Fibroblast of lung (primary cell): ENCODE data around the gene P2RY6. TPM values are rescaled to one million over a fixed set of nuclear protein-coding genes. Genes with fewer than 3 reads are reported as not detected.

Experiments used
- DNase-seq, 2 donors: peaks; one replicate each; pipeline versions ENCODE4 v3.0.0 to v3.0.0-alpha.2; 2010; ENCODE audit warnings: low read depth in 2 of 2
- H2AFZ ChIP-seq: 2 replicates; pipeline ENCODE4 v1.5.1; 2012; ENCODE audit warnings: low read length, control low read depth, inconsistent platforms
- H3K27ac ChIP-seq: 2 replicates; pipeline ENCODE4 v1.5.1; 2011; ENCODE audit warnings: low read length, control low read depth; ENCODE audit not compliant: insufficient read depth
- H3K27me3 ChIP-seq: 2 replicates; pipeline ENCODE4 v1.5.1; 2011; ENCODE audit warnings: mild to moderate bottlenecking, low read length; ENCODE audit not compliant: control insufficient read depth, insufficient read depth
- H3K36me3 ChIP-seq: 2 replicates; pipeline ENCODE4 v1.5.1; 2011; ENCODE audit warnings: low read length; ENCODE audit not compliant: control insufficient read depth, insufficient read depth
- H3K4me1 ChIP-seq: 2 replicates; pipeline ENCODE4 v1.5.1; 2011; ENCODE audit warnings: low read length; ENCODE audit not compliant: control insufficient read depth, insufficient read depth; ENCODE audit errors: extremely low read depth
- H3K4me2 ChIP-seq: 2 replicates; pipeline ENCODE4 v1.5.1; 2011; ENCODE audit warnings: low read length, control low read depth; ENCODE audit not compliant: insufficient read depth; ENCODE audit errors: extremely low read depth
- H3K4me3 ChIP-seq, 4 experiments: fragments of 200-600 bp in 1 of 4; sonication (generic) in 1 of 4; replicated peaks in 1 of 4; 2 replicates each; pipeline ENCODE4 v1.5.1; 2011 to 2016; ENCODE audit warnings: low read length in 4 of 4, low read depth in 3 of 4, mild to moderate bottlenecking in 3 of 4, control low read depth in 2 of 4, inconsistent platforms in 1 of 4, mixed read lengths in 1 of 4; ENCODE audit not compliant: insufficient read depth in 1 of 4; ENCODE audit errors: control extremely low read depth in 1 of 4
- H3K79me2 ChIP-seq: 2 replicates; pipeline ENCODE4 v1.5.1; 2012; ENCODE audit warnings: mild to moderate bottlenecking, low read length, inconsistent platforms; ENCODE audit not compliant: control insufficient read depth, insufficient read depth
- H3K9ac ChIP-seq: 2 replicates; pipeline ENCODE4 v1.5.1; 2011; ENCODE audit warnings: mild to moderate bottlenecking, low read length, control low read depth; ENCODE audit not compliant: insufficient read depth
- H3K9me3 ChIP-seq: 2 replicates; pipeline ENCODE4 v1.5.1; 2012; ENCODE audit warnings: low read depth, low read length; ENCODE audit not compliant: control insufficient read depth, insufficient read depth
- H4K20me1 ChIP-seq: 2 replicates; pipeline ENCODE4 v1.5.1; 2011; ENCODE audit warnings: low read length; ENCODE audit not compliant: control insufficient read depth, insufficient read depth; ENCODE audit errors: extremely low read depth
- EZH2 ChIP-seq: IDR thresholded peaks from 2 replicates; pipeline ENCODE4 v1.5.1; 2012; ENCODE audit warnings: low read length, control low read depth, mild to moderate bottlenecking; ENCODE audit errors: missing control alignments
- polyA plus RNA-seq, 2 donors: library from polyadenylated mRNA; depleted of rRNA in 1 of 2; stranded (reverse) in 1 of 2; unstranded in 1 of 2; fragments of >200 nt; gene quantifications; 2 replicates each; pipeline ENCODE4 v1.2.1, GENCODE V29; 2011 to 2012; ENCODE audit warnings: missing spikeins in 1 of 2
- total RNA-seq: library from RNA; depleted of rRNA; stranded (reverse); fragments of >200 nt; gene quantifications from 2 replicates; pipeline ENCODE4 v1.2.1, GENCODE V29; 2014
- TF ChIP-seq, protein P1 (sequence below), 2 donors: IDR thresholded peaks in 1 of 2; conservative IDR thresholded peaks in 1 of 2; 1 replicate in 1 of 2; 2 replicates in 1 of 2; pipeline ENCODE4 v1.5.1; 2011 to 2012; ENCODE audit warnings: low read length in 2 of 2, control low read depth in 1 of 2, inconsistent platforms in 1 of 2, low read depth in 1 of 2, mild to moderate bottlenecking in 1 of 2

Gene P2RY6
- total and polyA plus RNA-seq, 2 donors (not counting 1 experiment from before 2014, with no cell fraction given) = 0.12 to 0.33 TPM

DNA sequence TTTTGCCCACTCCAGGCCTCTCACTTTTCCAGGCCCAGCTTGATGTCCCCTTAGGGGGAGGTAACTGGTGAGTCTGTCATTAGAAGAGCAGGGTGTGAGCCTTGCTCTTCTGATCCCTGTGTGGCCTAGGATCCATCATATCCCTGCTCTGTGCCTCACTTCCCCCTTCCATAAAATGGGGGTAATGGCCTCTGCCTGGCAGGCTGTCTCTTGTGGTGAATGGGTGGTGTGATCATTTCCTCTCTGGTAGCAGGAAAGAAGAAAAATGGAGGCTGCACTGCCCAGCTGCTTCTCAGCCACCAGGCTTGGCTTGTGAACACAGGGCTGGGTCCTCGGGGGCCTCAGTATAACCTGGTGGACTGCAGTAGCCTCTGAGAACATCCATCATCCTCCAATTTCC, 41.5 kb downstream of the P2RY6 start:
- peaks cover 15% of the 10 kb centered on the region for H3K36me3 ChIP-seq
- no peaks in the 10 kb centered on the region for H3K9me3 ChIP-seq
- H3K27me3 ChIP-seq = no peaks in the 10 kb centered on the region
- H3K4me1 ChIP-seq = peaks cover 42% of the 10 kb centered on the region
- peak overlapping the region; percentile 59 to 88 (median 76) for H3K4me3 ChIP-seq
- DNase-seq = no peak
- no peak for TF ChIP-seq EZH2
- TF ChIP-seq, protein P1, sequence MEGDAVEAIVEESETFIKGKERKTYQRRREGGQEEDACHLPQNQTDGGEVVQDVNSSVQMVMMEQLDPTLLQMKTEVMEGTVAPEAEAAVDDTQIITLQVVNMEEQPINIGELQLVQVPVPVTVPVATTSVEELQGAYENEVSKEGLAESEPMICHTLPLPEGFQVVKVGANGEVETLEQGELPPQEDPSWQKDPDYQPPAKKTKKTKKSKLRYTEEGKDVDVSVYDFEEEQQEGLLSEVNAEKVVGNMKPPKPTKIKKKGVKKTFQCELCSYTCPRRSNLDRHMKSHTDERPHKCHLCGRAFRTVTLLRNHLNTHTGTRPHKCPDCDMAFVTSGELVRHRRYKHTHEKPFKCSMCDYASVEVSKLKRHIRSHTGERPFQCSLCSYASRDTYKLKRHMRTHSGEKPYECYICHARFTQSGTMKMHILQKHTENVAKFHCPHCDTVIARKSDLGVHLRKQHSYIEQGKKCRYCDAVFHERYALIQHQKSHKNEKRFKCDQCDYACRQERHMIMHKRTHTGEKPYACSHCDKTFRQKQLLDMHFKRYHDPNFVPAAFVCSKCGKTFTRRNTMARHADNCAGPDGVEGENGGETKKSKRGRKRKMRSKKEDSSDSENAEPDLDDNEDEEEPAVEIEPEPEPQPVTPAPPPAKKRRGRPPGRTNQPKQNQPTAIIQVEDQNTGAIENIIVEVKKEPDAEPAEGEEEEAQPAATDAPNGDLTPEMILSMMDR (conservative IDR thresholded peaks at IDR 0.05 in 1 of 2, IDR thresholded peaks at IDR 0.05 in 1 of 2; ENCODE audit: low read depth in 1 of 2, low read length in 2 of 2) = no peak
- no peak overlapping the region for H2AFZ ChIP-seq
- H4K20me1 ChIP-seq = no peaks in the 10 kb centered on the region
- peak overlapping the region; percentile 51 for H3K9ac ChIP-seq
- H3K27ac ChIP-seq = peak overlapping the region; percentile 85
- H3K79me2 ChIP-seq = peaks cover 94% of the 10 kb centered on the region
- H3K4me2 ChIP-seq = peak overlapping the region; percentile 97

GRCh38 chr11:73314117-73314961, 42.2 kb downstream of the P2RY6 start:
- peak overlapping the region; percentile 10 for H3K9ac ChIP-seq
- no peak overlapping the region for H2AFZ ChIP-seq
- peak overlapping the region; percentile 6 to 88 (median 50) for H3K4me3 ChIP-seq
- peak; percentile 47 to 80 for DNase-seq
- H3K4me2 ChIP-seq = peak overlapping the region; percentile 97
- H3K27ac ChIP-seq = peak overlapping the region; percentile 85
- H4K20me1 ChIP-seq = no peaks in the 10 kb centered on the region
- no peaks in the 10 kb centered on the region for H3K9me3 ChIP-seq
- no peaks in the 10 kb centered on the region for H3K27me3 ChIP-seq
- H3K79me2 ChIP-seq = peaks cover 98% of the 10 kb centered on the region
- H3K4me1 ChIP-seq = peaks cover 42% of the 10 kb centered on the region
- peaks cover 15% of the 10 kb centered on the region for H3K36me3 ChIP-seq
- TF ChIP-seq EZH2 = no peak
- TF ChIP-seq, protein P1 (conservative IDR thresholded peaks at IDR 0.05 in 1 of 2, IDR thresholded peaks at IDR 0.05 in 1 of 2; ENCODE audit: low read depth in 1 of 2, low read length in 2 of 2) = no peak

DNA sequence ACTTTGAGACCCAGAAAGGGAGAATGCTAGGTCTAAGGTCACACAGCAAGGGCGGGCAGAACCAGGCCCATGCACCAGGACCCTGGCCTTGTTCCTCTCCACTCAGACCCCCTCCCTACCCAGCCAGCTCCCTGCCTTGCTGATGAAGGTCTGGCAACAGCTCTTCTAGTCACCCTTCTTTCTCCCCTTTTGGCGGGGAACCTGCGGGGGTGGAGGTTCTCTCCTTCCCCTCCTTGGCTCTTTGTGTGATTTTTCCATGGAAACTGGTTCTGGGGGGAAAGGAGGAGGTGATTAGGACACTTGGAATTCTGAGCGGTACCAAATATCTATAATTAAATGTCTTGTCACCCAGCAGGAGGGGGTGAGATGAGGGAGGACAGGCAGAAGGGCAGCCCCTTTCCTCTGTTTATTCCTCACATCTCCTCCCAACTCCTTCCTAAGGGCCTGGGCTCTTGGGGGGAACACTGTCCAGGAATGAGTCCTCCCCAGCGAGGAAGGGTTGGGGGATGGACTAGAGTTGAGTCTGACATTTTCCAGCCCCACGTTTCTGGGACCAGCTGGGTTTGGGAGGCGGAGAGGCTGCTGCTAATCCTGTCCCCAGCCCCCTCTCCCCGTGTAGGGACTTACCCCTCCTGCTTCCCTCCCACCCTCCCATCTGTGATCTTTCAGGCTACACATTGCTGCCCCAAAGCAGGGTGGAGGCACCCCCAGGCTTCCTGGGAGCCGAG, 43.3 kb downstream of the P2RY6 start:
- Histone ChIP-seq H3K4me1 (peaks cover 49% of the 10 kb centered on the region), H3K4me3 (peak overlapping the region in 2 of 4 experiments; percentile 17 to 83), H4K20me1 (no peaks in the 10 kb centered on the region), H3K4me2 (peak overlapping the region; percentile 97), H3K9ac (peak overlapping the region; percentile 33), H3K79me2 (peaks cover 97% of the 10 kb centered on the region), H3K36me3 (peaks cover 13% of the 10 kb centered on the region), H2AFZ (no peak overlapping the region), H3K27me3 (no peaks in the 10 kb centered on the region), H3K9me3 (no peaks in the 10 kb centered on the region), H3K27ac (peak overlapping the region; percentile 85)
- TF ChIP-seq, protein P1 (conservative IDR thresholded peaks at IDR 0.05 in 1 of 2, IDR thresholded peaks at IDR 0.05 in 1 of 2; ENCODE audit: low read depth in 1 of 2, low read length in 2 of 2) = no peak
- no peak for TF ChIP-seq EZH2
- peak in 1 of 2 donors; percentile 44 for DNase-seq
